Erythroblast (primary cell): Measurements from ENCODE around the gene CHN1.

ENCODE experiments used
- GATA1 ChIP-seq: IDR thresholded peaks from 2 replicates; pipeline ENCODE4 v1.6.1; 2011; ENCODE audit warnings: low read depth, mild to moderate bottlenecking, control low read depth, low read length, moderate library complexity
- POLR2A ChIP-seq: IDR thresholded peaks from 2 replicates; pipeline ENCODE4 v1.6.1; 2011; ENCODE audit warnings: mild to moderate bottlenecking, low read length

- TF ChIP-seq POLR2A (no peak), GATA1 (no peak)
These were observed 238.9 kb downstream of the CHN1 start for GRCh38 chr2:174766271-174766670.
